Esophagus mucosa (tissue), 1 donor: ENCODE results near the gene HUNK. TPM values are rescaled to one million over a fixed set of nuclear protein-coding genes. Genes with fewer than 3 reads are reported as not detected.
"Not testable (repeated sequence)": the region's sequence is repeated elsewhere in the genome, so short reads cannot be mapped to it uniquely, and the experiment has no call there.

Experiments used
- ATAC-seq: fragments of 200-7000 bp; cut with Tn5 transposase; one replicate; pipeline ENCODE4 v1.9.1; 2020
- total RNA-seq: library from RNA; stranded (reverse); gene quantifications from one replicate; pipeline ENCODE4 v1.2.4, GENCODE V29; 2023
- donor health status: DM: yes; HTN: yes; CAD: no.

The HUNK gene
- total RNA-seq = 0.92 TPM

DNA sequence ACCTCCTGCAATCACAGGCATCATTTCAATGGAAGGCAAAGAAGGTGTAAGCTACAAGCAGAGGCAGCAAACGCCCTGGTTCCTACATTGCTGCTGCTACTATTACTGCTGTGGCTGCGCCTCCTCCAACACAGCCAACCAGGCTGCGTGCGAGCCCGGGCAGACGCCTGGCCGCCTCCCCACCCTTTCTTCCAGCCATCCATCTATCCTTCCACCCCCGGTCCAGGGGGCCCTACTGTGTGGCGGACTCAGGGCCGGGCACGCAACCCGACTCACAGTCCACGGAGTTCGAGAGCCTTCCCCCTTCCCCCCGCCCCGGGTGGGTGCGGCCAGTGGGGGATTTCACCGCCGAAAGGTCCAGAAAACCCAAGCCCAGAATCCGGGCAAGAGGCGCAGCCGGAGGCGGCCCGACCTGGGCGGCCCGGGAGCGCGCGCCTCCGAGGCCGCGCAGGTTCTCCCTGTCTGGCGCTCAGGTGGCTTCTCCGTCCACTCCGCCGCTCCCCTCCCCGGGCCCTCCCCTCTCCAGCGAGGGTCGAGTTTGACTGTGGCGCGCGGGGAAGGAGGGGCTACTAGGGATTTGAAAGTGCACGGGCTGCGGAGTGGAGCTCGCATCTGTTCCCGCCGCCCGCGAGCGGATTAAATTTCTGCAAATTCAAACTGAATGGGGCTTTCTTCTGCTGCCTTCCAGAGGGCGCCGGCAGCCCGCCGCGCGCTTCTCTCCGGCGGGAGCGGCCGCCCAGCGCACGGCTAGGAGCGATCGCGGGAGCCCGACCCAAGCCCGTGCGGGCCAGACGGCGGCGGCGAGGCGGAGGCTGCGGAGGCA lies at the start of gene HUNK:
Gene HUNK, plus strand, starts transcription at position 569 of the 823 bp plus-strand sequence. CDS start 655 bp downstream, outside the sequence.
- ATAC-seq = peak; percentile 40

DNA sequence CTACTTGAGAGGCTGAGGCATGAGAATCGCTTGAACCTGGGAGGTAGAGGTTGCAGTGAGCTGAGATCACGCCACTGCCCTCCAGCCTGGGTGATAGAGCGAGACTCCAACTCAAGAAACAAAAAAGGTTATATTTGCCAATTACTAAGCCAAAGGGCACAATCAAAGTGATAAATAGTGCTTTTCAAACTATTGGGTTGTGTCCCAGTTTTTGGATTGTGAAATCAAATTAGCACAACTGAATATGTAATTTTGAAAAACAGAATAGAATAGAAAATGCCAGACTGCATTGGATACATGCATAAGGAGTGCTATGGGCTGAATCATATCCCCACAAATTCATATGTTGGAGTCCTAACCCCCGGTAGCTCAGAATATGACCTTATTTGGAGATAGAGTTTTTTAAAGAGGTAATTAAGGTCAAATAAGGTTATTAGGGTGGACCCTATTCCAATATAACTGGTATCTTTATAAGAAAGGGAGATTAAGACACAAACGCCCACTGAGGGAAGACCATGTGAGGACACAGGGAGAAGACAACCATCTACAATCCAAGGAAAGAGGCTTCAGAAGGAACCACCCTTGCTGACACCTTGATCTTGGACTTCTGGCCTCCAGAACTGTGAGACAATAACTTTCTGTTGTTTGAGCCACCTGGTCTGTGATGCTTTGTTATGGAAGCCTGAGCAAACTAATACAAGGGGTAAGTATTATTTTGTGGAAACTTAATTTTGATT lies 42.9 kb upstream of the HUNK start:
- ATAC-seq = no peak

DNA sequence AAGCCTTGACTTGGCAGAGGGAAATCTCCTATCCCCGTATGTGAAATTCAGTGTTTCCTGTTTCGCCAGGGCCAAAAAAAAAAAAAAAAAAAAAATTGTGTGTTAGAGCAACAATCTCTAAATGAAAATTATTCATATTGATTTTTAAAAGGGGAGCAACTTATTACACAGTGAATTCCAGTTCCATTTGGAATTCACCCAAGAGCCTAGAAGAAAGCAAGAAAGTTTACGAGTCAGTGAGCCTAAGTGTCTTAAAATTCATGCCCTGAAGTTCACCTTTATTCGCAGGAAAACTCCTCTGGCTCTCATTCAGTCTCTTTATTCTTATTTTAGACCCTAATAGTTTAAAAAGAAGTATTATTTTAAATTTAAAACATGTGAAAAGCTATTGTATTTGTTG lies 42.1 kb upstream of the HUNK start:
- ATAC-seq = no peak

DNA sequence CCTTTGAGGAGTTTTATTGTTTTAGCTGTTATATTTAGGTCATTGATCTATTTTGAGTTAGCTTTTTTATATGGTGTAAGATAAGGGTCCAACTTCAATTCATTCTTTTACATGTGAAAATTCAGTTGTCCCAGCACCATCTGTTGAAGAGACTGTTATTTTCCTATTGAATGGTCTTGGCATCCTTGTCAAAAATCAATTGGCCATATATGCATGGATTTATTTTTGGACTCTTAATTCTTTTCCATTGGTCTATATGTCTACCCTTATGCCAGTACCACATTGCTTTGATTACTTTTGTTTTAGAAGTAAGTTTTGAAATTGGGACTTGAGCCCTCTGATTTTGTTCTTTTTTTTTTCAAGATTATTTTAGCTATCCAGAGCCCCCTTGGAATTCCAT lies 35.8 kb upstream of the HUNK start:
- ATAC-seq = no peak

DNA sequence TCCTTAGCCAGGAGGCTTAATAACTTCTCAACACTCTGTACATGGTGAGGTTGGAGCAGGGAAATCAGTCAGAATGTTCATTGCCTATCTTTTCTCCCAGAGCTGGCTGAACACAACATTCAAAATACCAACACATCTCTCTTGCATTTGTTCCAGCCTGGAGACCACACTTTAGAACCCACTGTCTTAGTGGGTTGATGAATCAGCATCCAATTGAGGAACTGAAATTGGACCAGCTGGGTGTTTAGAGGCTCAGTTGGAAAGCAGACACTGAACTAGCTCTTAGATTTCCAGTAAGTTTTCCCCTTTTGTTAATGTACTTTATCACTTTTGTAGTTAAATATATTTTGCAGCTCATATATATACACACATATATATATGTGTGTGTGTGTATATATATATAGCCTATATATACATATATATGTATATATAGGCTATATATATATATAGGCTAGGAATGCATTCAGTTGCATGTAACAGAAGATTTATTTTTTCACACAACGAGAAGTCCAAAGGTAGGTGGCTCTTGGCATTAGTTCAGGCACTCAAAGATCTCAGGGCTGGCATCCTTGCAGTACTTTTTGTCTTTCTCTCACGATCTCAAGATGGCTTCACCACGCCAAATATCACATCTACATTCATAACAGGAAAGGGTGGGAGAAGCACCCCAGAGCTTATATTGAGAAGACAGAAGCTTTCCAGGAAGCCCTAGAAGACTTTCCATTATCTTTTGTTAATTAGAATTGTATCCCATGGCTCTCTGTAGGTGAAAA lies 35.0 kb upstream of the HUNK start:
- ATAC-seq = no peak

DNA sequence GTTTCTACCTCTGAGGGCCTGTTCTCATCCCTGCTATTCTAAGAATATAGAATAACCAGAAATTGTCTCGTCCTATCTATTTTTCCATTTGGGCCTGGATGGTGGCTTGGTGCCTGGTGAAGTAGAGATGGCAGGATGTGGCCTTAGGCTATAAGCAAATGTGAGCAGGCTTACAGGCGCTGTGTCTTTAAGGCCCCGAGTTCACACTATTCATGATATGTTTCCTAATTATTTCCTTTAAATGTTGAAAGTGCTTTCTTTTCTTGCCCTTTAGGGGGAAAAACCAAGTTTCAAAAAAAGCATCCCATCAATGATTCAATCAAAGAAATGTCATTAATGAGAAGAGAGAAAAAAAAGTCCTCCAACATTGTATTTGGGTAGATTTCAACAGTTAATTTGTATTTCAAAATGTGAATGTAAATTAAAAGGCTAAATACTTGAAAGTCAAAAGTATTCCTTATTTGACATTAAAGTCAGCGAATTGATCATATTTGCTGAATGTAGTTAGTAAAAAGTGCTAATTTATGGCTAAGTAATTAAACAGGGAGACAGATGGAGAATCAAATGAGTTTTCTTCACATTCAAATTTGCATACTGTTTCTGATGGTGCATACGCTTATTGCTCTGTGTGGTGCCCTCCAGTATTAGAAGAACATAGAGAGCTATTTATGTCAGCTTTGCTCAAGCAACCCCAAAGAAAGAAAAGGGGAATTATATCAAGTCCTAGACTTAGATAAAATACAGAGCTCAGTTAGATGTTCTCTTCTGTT lies 34.0 kb upstream of the HUNK start:
- no peak for ATAC-seq

DNA sequence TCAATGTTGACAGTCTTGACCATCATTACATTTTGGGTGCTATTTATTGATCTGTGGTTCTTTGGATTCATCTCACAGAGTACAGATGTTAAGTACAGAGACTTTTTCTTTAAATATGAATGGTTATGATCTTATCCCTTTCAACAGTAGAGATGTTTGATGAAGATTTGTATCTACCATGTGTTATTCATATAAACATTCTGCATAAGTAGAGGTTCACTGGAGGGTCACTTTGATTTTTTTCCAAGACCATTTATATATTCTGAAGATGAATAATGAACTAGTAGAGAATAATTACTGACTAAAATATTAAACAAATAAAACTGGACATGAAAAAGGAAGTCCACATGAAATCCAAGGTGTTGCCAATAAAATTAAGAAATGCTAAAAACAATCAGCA lies 28.6 kb upstream of the HUNK start:
- ATAC-seq = no peak

DNA sequence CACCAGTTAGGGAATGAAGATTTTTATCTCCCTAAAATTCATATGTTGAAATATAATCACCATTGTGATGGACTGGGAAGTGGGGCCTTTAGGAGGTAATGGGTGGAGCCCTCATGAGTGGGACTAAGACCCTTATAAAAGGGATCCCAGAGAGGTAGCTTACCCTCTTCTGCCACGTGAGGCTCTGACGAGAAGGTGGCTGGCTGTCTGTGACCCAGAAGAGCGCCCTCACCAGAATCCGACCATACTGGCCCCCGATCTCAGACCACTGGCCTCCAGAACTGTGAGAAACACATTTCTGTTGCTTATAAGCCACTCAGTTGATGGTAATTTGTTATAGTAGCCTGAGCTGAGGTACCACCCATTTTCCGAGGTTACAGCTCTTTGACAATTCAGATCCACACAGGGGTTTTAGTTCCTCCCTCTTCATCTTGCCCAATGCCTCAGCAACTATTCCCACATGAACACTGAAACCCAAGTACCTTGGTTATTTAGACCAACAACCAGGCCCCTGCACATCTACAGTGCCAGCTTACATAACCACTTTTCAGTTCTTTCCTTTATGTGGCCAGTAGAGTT lies 27.6 kb upstream of the HUNK start:
- ATAC-seq = no peak

DNA sequence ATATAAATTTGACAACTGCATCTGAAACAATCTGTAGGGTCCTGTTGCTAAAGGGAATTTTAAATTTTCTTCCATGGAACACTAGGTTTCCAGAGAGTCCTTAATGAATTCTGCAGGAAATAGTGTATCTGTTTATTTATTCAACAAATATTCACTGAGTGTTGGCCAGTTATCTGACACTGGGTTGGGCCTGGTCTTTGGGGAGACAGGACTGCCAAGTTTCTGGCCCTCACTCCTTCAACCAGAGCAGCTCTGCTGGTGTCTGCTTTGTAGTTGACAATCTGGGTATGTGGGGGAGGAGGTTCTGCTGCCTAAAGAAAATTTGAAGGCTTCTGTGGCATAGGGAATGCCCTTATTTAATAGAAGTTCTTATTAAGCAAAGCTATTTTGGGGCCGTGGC lies 26.1 kb upstream of the HUNK start:
- no peak for ATAC-seq

DNA sequence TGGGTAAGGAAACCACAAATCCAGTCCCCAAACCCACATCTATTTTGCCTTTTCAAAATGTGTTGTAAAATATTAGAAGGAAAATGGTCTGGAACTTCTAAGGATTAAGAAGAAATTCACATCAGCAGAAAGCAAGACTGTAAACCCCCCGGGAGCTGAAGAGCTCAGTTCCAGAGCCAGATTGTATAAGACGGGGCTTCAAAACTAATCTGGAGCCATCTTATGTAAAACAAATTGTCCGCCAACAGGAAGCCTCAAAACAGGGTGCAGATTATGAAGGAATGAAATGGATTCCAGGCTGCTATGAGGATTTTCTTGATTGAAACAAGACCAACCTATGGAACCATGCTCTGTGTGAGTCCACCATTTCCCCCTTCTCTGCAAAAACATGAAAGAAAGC lies 25.1 kb upstream of the HUNK start:
- ATAC-seq = no peak

DNA sequence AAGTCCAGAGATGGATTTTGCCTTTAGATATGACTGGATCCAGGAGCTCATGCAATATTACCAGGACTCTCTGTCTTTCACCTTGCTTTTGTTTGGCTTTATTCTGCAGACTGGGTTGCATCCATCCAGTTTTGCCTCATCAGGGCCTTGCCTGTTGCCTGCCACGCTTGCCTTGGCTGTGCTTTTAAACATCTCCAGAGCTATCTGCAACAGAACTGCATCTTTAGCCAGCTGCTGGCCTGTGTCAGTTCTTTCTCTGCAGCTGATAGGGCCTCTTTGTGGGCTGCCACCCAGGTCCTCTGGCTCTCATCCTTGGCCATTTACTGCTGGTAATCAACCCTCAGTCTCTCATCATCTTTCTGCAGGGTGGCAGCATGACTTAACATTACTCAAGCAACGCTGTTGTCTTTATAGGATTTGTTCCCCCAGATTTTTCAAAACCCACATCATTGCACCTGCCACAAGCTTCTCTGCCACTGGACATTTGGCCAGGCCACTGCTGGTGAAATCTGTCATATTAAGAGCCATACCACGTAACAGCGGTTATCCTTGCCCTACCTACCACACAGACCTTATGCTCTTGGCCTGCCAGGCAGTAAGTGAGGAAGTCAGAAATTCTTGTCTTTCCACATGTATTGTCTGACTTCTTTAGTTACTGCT lies 24.4 kb upstream of the HUNK start:
- no peak for ATAC-seq

DNA sequence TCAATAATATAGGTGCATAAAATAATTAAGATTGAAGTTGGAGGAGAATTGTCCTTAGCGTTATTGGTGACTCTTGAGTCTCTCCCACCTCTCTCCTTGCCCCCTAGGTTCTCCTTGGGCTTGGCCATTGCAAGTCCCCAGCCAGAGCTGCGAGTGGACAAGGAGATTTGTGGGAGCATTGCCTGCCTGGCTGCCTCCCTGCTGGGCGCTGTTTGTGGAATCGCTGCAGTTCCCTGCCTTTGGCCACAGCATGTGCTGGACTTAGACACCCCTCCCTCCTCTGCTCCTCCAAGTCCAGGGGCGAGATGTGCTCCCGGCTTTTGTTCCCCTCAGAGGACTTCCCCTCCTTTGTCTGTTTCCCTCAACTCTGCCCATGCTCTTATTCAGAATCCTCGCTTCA lies 21.9 kb upstream of the HUNK start:
- no peak for ATAC-seq

DNA sequence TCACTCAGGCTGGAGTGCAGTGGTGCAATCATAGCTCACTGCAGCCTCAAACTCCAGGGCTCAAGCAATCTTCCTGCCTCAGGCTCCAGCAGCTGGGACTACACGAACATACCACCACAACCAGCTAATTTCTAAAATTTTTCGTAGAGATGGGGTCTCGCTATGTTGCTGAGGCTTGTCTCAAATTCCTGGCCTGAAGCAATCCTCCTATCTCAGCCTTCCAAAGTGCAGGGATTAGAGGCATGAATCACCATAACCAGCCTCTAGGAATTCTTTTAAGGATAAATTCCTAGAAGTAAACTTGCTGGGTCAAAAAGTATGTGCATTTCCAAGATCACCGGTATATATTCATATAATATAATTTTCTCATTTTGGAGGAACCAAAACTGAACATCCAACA lies 17.6 kb upstream of the HUNK start:
- no peak for ATAC-seq

DNA sequence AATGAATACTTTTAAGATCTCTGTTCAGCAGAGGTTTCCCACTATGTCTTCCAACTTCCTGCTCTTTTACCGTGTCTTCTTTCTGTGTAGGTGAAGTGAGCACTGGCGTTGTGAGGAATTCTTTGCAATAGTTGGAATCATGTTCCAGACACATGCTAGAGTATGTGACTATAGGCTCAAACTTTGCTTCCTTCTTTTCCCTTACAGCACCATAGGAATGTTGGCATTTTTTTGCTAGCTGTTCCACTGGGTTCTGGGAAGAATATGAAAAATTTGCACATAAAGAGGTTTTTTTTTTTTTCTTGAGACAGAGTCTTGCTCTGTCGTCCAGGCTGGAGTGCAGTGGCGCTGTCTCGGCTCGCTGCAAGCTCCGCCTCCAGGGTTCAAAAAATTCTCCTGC lies 15.7 kb upstream of the HUNK start:
- ATAC-seq = no peak

DNA sequence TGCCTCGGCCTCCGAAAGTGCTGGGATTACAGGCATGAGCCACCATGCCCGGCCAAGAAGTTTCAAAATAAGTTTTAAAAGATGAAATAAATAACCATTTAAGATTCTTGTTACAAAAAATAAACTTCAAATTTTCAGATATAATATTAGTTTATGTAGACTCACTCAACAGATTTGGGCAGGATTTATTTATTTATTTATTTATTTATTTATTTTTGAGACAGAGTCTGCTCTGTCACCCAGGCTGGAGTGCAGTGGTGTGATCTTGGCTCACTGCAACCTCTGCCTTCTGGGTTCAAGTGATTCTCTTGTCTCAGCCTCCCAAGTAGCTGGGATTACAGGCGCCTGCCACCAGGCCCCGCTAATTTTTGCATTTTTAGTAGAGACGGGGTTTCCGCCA lies 15.2 kb upstream of the HUNK start:
- not testable (repeated sequence) for ATAC-seq

DNA sequence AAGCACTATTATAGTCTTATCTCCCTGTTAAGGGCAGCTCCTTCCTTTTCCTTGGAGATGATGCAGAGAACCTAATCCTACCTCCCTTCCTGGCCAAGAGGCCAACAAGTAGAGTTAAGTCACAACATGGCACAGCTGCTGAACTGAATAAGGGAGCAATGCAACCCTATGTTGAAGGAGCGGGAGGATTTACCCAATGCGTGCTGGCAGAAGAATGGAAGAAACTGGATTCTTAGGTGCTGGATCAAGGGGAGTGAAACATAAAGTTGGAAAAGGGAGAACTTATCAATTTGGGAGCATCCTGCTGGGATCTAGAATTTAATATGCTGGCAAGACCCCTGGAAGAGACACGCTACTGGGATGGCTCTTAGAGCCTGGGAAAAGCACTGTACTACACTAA lies 12.0 kb upstream of the HUNK start:
- no peak for ATAC-seq

DNA sequence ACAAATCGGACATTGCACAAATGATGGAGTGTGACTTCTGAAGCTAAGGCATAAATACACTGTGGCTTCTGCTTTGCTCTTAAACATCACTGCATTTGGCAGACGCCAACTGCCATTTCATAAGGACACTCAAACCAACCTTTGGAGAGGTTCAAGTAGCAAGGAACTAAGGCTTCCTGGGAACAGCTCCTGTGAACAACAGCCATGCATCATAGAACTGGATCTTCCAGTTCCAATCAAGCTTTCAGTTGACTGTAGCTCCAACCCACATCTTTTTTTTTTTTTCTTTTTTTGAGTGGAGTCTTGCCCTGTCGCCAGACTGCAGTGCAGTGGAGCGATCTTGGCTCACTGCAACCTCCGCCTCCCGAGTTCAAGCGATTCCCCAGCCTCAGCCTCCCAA lies 10.7 kb upstream of the HUNK start:
- ATAC-seq = peak; percentile 64

DNA sequence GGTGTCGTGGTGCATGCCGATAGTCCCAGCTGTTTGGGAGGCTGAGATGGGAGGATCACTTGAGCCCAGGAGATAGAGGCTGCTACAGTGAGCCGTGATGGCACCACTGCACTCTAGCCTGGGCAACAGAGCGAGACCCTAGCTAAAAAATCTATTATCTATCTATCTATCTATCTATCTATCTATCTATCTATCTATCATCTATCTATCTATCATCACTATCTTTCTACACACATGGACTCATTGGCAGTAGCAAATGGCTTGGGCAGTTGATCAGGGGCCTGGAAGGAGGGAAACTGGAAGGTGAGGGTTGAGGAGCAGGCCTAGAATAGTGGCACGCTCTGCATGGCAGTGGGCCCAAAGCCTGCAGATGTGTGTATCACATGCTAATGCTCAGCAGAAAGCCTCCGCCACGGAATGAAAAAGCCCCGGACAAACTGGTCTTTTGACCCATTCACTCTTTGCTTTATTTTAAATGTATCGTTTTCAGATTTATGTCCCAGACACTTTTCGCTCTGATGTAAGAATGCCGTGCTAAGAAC lies 7.3 kb upstream of the HUNK start:
- no peak for ATAC-seq

DNA sequence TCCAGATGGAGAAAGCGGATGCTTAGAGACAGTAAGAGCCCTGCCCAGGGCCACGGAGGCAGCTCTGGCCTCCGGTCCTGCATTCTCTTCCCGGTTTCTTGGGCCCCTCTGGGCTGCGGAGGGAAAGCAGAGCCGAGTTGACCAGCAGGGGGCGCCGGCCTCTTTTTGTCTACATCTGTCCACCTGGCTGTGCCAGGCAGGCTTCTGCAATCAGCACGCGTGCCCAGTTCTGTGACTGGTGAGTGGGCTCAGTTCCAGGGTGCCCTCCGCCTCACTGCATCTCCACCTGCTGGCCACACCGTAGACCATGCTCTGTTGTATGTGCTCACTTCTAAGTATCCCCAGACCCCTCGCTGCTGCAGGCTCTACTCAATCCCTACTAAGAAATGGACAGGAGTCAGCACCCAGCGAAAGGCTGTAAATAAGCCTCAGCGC lies 6.7 kb upstream of the HUNK start:
- peak; percentile 78 for ATAC-seq

DNA sequence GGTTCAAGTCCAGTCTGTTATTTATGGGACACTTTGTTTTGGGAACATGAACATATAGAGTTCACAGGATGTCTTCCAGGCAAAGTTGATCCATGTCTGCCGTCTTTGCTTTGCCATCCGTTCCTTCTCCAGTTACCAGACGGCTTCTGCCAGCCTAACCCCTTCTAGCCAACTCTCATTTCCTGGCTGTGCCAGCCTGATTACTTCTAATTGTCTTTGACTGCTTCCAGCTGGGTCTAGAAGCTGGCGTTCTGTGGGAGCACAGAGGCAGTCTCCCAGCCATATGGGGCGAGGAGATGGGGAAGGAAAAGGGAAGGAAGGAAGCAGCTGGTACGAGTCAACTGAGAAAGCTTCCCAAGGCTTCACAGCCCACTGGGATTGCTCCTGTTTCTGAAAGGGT lies 3.1 kb upstream of the HUNK start:
- ATAC-seq = no peak

DNA sequence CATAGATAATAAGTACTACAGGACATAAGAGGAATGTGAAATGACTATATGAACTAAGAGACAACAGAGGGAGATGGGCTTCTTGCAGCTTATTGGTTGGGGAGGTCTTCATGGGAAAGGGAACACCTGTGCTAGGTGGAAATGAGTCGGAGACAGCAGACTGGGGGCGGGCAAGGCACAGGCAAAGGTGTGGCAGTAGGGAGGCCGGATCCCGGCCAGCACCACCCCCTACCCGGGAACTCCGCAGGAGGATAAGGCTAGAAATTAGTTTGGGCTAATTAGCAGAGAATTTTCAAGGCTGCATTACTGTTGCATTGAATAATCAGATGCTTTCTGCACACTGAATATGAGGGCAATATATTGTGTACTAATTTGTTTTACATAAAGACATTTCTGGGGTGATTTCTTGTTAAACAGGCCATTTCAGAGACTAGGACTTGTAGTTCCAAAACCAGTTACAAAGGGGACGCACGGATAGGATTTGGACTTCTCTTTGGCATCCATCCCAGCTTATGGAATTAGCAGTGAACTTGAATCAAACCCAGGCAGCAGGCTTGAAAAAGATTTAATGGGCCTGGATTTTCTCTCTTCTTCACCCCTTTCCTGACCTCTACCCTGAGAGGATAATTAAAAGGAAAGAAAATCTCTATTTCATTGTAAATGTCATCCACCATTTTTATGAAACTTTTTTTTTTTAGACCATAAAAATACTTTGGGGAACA lies 2.2 kb upstream of the HUNK start:
- ATAC-seq = no peak
